ENCODE results near the gene TMEM203. TPM values are rescaled to one million over a fixed set of nuclear protein-coding genes. Genes with fewer than 3 reads are reported as not detected.

The TMEM203 gene
- total RNA-seq, 2 experiments from 2014 or later: 42.9 to 58.2 TPM

GRCh38 chr9:137228968-137229896 lies 23.8 kb upstream of the TMEM203 start:
- CTCF ChIA-PET (ENCODE audit: unreplicated experiment): no interaction called here
- no peak overlapping the region for H2AFZ ChIP-seq (ENCODE audit: low read length)
- H3K4me2 ChIP-seq (ENCODE audit: low read length): no peak overlapping the region
- H3K27ac ChIP-seq (ENCODE audit: low read depth, low read length, poor library complexity, severe bottlenecking): no peak overlapping the region
- H3K9me3 ChIP-seq (ENCODE audit: low read length): no peaks in the 10 kb centered on the region
- no peak overlapping the region for H3K4me3 ChIP-seq (ENCODE audit: low read depth, low read length, poor library complexity, severe bottlenecking)
- H3K9me2 ChIP-seq (ENCODE audit: insufficient read depth, low read length): no peaks in the 10 kb centered on the region
- H3K36me3 ChIP-seq (ENCODE audit: insufficient read depth, low read length): no peaks in the 10 kb centered on the region
- intact Hi-C loops (cut with micrococcal nuclease; ENCODE audit: unreplicated experiment): no loop called here
- H3K4me1 ChIP-seq (ENCODE audit: insufficient read depth, low read length, poor library complexity, severe bottlenecking): peaks cover 11% of the 10 kb centered on the region
- H3K79me2 ChIP-seq (ENCODE audit: insufficient read depth, low read depth, low read length): no peaks in the 10 kb centered on the region
- no peak for DNase-seq (ENCODE audit: low spot score)
- TF ChIP-seq EZH2phosphoT487 (IDR thresholded peaks at IDR 0.05; ENCODE audit: borderline replicate concordance, low read depth, low read length) (no peak), CTCF (conservative IDR thresholded peaks at IDR 0.05; ENCODE audit: low read length) (no peak)
- no TSS peak for BruUV-seq (replicated peaks)
- POLR2A ChIA-PET: no interaction called here
- no peaks in the 10 kb centered on the region for H4K20me1 ChIP-seq (ENCODE audit: insufficient read depth, low read length)

GRCh38 chr9:137228506-137228967 lies 23.1 kb upstream of the TMEM203 start:
- Histone ChIP-seq H4K20me1 (ENCODE audit: insufficient read depth, low read length) (no peaks in the 10 kb centered on the region), H2AFZ (ENCODE audit: low read length) (no peak overlapping the region), H3K79me2 (ENCODE audit: insufficient read depth, low read depth, low read length) (no peaks in the 10 kb centered on the region), H3K4me3 (ENCODE audit: low read depth, low read length, poor library complexity, severe bottlenecking) (no peak overlapping the region), H3K9me3 (ENCODE audit: low read length) (no peaks in the 10 kb centered on the region), H3K36me3 (ENCODE audit: insufficient read depth, low read length) (no peaks in the 10 kb centered on the region), H3K9me2 (ENCODE audit: insufficient read depth, low read length) (no peaks in the 10 kb centered on the region), H3K4me2 (ENCODE audit: low read length) (no peak overlapping the region), H3K27ac (ENCODE audit: low read depth, low read length, poor library complexity, severe bottlenecking) (no peak overlapping the region), H3K4me1 (ENCODE audit: insufficient read depth, low read length, poor library complexity, severe bottlenecking) (peaks cover 11% of the 10 kb centered on the region)
- POLR2A ChIA-PET: no interaction called here
- no peak for DNase-seq (ENCODE audit: low spot score)
- no TSS peak for BruUV-seq (replicated peaks)
- CTCF ChIA-PET (ENCODE audit: unreplicated experiment): no interaction called here
- TF ChIP-seq EZH2phosphoT487 (IDR thresholded peaks at IDR 0.05; ENCODE audit: borderline replicate concordance, low read depth, low read length): no peak
- no peak for TF ChIP-seq CTCF (conservative IDR thresholded peaks at IDR 0.05; ENCODE audit: low read length)
- intact Hi-C loops (cut with micrococcal nuclease; ENCODE audit: unreplicated experiment): no loop called here
